KG1 (cell line): ENCODE measurements around the gene ELOVL6.

Experiments used
- DNase-seq: peaks from one replicate; lab custom pipeline; 2025; lab: John Stamatoyannopoulos, UW

Gene ELOVL6

GRCh38 chr4:110025718-110026117 lies 172.7 kb downstream of the ELOVL6 start:
- no peak for DNase-seq

- DNase-seq = no peak
These were observed 173.4 kb downstream of the ELOVL6 start for GRCh38 chr4:110025056-110025455.

GRCh38 chr4:110022457-110022856 lies 176.0 kb downstream of the ELOVL6 start:
- DNase-seq = no peak

- DNase-seq = no peak
These were observed 177.6 kb downstream of the ELOVL6 start for GRCh38 chr4:110020646-110021443.

GRCh38 chr4:110020139-110020538 lies 178.3 kb downstream of the ELOVL6 start:
- DNase-seq = no peak

- DNase-seq = no peak
These were observed 179.3 kb downstream of the ELOVL6 start for GRCh38 chr4:110019153-110019552.

- no peak for DNase-seq
These were observed 184.2 kb downstream of the ELOVL6 start for GRCh38 chr4:110014233-110014632.

GRCh38 chr4:110012917-110013316 lies 185.5 kb downstream of the ELOVL6 start:
- no peak for DNase-seq

- DNase-seq = no peak
These were observed 187.6 kb downstream of the ELOVL6 start for GRCh38 chr4:110010797-110011196.

- no peak for DNase-seq
These were observed 188.9 kb downstream of the ELOVL6 start for GRCh38 chr4:110009550-110009949.

- DNase-seq = no peak
These were observed 189.9 kb downstream of the ELOVL6 start for GRCh38 chr4:110008540-110008939.

- DNase-seq = no peak
These were observed 191.2 kb downstream of the ELOVL6 start for GRCh38 chr4:110007217-110007616.

GRCh38 chr4:110005461-110006056 lies 192.9 kb downstream of the ELOVL6 start:
- DNase-seq = peak; percentile 64

GRCh38 chr4:110004556-110004955 lies 193.9 kb downstream of the ELOVL6 start:
- no peak for DNase-seq

- DNase-seq = no peak
These were observed 194.8 kb downstream of the ELOVL6 start for GRCh38 chr4:110003401-110004187.

- no peak for DNase-seq
These were observed 196.1 kb downstream of the ELOVL6 start for GRCh38 chr4:110002326-110002725.

- no peak for DNase-seq
These were observed 198.9 kb downstream of the ELOVL6 start for GRCh38 chr4:109999585-109999912.

GRCh38 chr4:109998867-109999584 lies 199.4 kb downstream of the ELOVL6 start:
- DNase-seq = peak; percentile 61

- no peak for DNase-seq
These were observed 201.9 kb downstream of the ELOVL6 start for GRCh38 chr4:109996526-109996925.
